DOHH2 (cell line): ENCODE results near the gene BTRC.

ENCODE experiments used
- CTCF ChIP-seq: fragments of 200-600 bp; sonication (generic); IDR thresholded peaks from one replicate; pipeline ENCODE4 v1.5.1; 2014; ENCODE audit warnings: antibody characterized with exemption, mild to moderate bottlenecking, low read depth, low read length; ENCODE audit not compliant: poor library complexity, severe bottlenecking
- EZH2phosphoT487 ChIP-seq: fragments of 200-600 bp; sonication (generic); IDR thresholded peaks from 2 replicates; pipeline ENCODE4 v1.6.1; 2017; ENCODE audit warnings: borderline replicate concordance, mild to moderate bottlenecking, antibody characterized with exemption, low read length, moderate library complexity, mixed read lengths

GRCh38 chr10:101402711-101403110, 48.7 kb downstream of the BTRC start:
- TF ChIP-seq CTCF (no peak), EZH2phosphoT487 (no peak)
